HCT116 (cell line): Measurements from ENCODE around the gene OR6K2. TPM values are rescaled to one million over a fixed set of nuclear protein-coding genes. Genes with fewer than 3 reads are reported as not detected.

Source experiments
- ATAC-seq: fragments of 200-7000 bp; cut with Tn5 transposase; 2 replicates; pipeline ENCODE4 v1.9.1; 2020; ENCODE audit warnings: mild to moderate bottlenecking, moderate library complexity
- BruUV-seq: library from RNA; stranded (reverse); fragments of 400-500 nt; replicated peaks from 2 replicates; lab custom pipeline; 2021; lab: Mats Ljungman, UMichigan
- CTCF ChIA-PET: fragments of 300-600 bp; sonication (Branson Sonifier 250); formaldehyde crosslinking; loops from one replicate; lab custom pipeline; 2021; ENCODE audit warnings: antibody characterized with exemption; lab: Charles Lee
- POLR2A ChIA-PET: fragments of 300-600, 350-600 bp; sonication (Branson Sonifier 250); formaldehyde crosslinking; loops from one replicate; lab custom pipeline; 2021; ENCODE audit warnings: antibody characterized with exemption; lab: Charles Lee
- RAD21 ChIA-PET, 2 experiments: fragments of 300-600 bp; sonication (Branson Sonifier 250); formaldehyde crosslinking; loops; one replicate each; lab custom pipeline; 2023; ENCODE audit warnings: low total read pairs in 2 of 2; ENCODE audit not compliant: uncharacterized antibody in 2 of 2, unreplicated experiment in 2 of 2, low non-redundant PET in 1 of 2; lab: Charles Lee
- DNase-seq: peaks from one replicate; pipeline ENCODE4 v3.0.0-alpha.2; 2010; ENCODE audit warnings: low read depth, low spot score
- H2AFZ ChIP-seq: fragments of 200-600 bp; shearing (Covaris generic), sonication (generic); 2 replicates; pipeline ENCODE4 v1.6.1; 2017; ENCODE audit warnings: low read depth, mixed run types, mixed read lengths, antibody characterized with exemption, low read length; ENCODE audit not compliant: poor library complexity, severe bottlenecking
- H3K27ac ChIP-seq: 2 replicates; pipeline ENCODE4 v1.5.1; 2012; ENCODE audit warnings: low read depth, low read length
- H3K27me3 ChIP-seq: fragments of 200-600 bp; sonication (generic); 2 replicates; pipeline ENCODE4 v1.6.1; 2016; ENCODE audit warnings: mixed run types, low read length, mixed read lengths; ENCODE audit not compliant: insufficient read depth
- H3K36me3 ChIP-seq, 2 experiments: fragments of 200-500 bp in 1 of 2; fragments of 200-600 bp in 1 of 2; sonication (Bioruptor generic) in 1 of 2; sonication (generic) in 1 of 2; 2 replicates each; pipeline versions ENCODE4 v1.5.1 to v1.6.1; 2014 to 2016; ENCODE audit warnings: low read length in 2 of 2, inconsistent platforms in 1 of 2, mixed read lengths in 1 of 2, mixed run types in 1 of 2; ENCODE audit not compliant: insufficient read depth in 2 of 2, control insufficient read depth in 1 of 2
- H3K4me1 ChIP-seq, 2 experiments: fragments of 200-600 bp in 1 of 2; sonication (generic) in 1 of 2; 2 replicates each; pipeline versions ENCODE4 v1.5.1 to v1.6.1; 2012 to 2017; ENCODE audit warnings: low read length in 2 of 2, inconsistent platforms in 1 of 2, mild to moderate bottlenecking in 1 of 2, mixed read lengths in 1 of 2, mixed run types in 1 of 2, moderate library complexity in 1 of 2; ENCODE audit not compliant: insufficient read depth in 2 of 2, control insufficient read depth in 1 of 2
- H3K4me2 ChIP-seq: fragments of 200-600 bp; sonication (generic); 2 replicates; pipeline ENCODE4 v1.6.1; 2017; ENCODE audit warnings: mixed run types, low read length, mixed read lengths
- H3K4me3 ChIP-seq, 2 experiments: fragments of 200-600 bp in 1 of 2; sonication (generic) in 1 of 2; replicated peaks in 1 of 2; 2 replicates each; pipeline ENCODE4 v1.5.1; 2011 to 2016; ENCODE audit warnings: low read length in 2 of 2, control low read depth in 1 of 2, low read depth in 1 of 2, mild to moderate bottlenecking in 1 of 2, mixed read lengths in 1 of 2, mixed run types in 1 of 2
- H3K79me2 ChIP-seq: fragments of 200-600 bp; sonication (generic); 2 replicates; pipeline ENCODE4 v1.6.1; 2017; ENCODE audit warnings: mild to moderate bottlenecking, mixed run types, low read length, moderate library complexity, mixed read lengths; ENCODE audit not compliant: insufficient read depth
- H3K9ac ChIP-seq: fragments of 200-600 bp; sonication (generic); 2 replicates; pipeline ENCODE4 v1.6.1; 2016; ENCODE audit warnings: low read length, mixed read lengths
- H3K9me2 ChIP-seq: fragments of 200-600 bp; sonication (generic), shearing (Covaris generic); 2 replicates; pipeline ENCODE4 v1.6.1; 2017; ENCODE audit warnings: mixed run types, mild to moderate bottlenecking, moderate library complexity; ENCODE audit not compliant: insufficient read depth
- H3K9me3 ChIP-seq, 2 experiments: fragments of 200-500 bp in 1 of 2; fragments of 200-600 bp in 1 of 2; sonication (Bioruptor generic) in 1 of 2; sonication (generic) in 1 of 2; 2 replicates each; pipeline ENCODE4 v1.6.1; 2014 to 2017; ENCODE audit warnings: low read length in 2 of 2, mixed read lengths in 2 of 2, inconsistent platforms in 1 of 2, low read depth in 1 of 2, mild to moderate bottlenecking in 1 of 2, mixed run types in 1 of 2, moderate library complexity in 1 of 2; ENCODE audit not compliant: control insufficient read depth in 1 of 2, insufficient read depth in 1 of 2
- H4K20me1 ChIP-seq: fragments of 200-600 bp; sonication (generic), shearing (Covaris generic); 2 replicates; pipeline ENCODE4 v1.6.1; 2017; ENCODE audit warnings: mixed run types, mild to moderate bottlenecking, moderate library complexity; ENCODE audit not compliant: insufficient read depth
- CTCF ChIP-seq, 3 experiments: fragments of 200-600 bp in 1 of 3; sonication (generic) in 1 of 3; IDR thresholded peaks in 2 of 3; conservative IDR thresholded peaks in 1 of 3; 2 replicates each; pipeline ENCODE4 v1.5.1; 2012 to 2017; ENCODE audit warnings: low read depth in 2 of 3, low read length in 2 of 3, antibody characterized with exemption in 1 of 3, borderline replicate concordance in 1 of 3, control low read depth in 1 of 3, mild to moderate bottlenecking in 1 of 3, mixed read lengths in 1 of 3, mixed run types in 1 of 3, moderate library complexity in 1 of 3; ENCODE audit not compliant: insufficient read depth in 1 of 3
- EGR1 ChIP-seq: IDR thresholded peaks from 2 replicates; pipeline ENCODE4 v1.6.1; 2012; ENCODE audit warnings: low read depth
- JUND ChIP-seq: IDR thresholded peaks from 2 replicates; pipeline ENCODE4 v1.6.1; 2012
- POLR2A ChIP-seq: IDR thresholded peaks from 2 replicates; pipeline ENCODE4 v1.7.0; 2011; ENCODE audit warnings: borderline replicate concordance; ENCODE audit not compliant: insufficient read depth, insufficient read length; ENCODE audit errors: extremely low read depth
- SP1 ChIP-seq: IDR thresholded peaks from 2 replicates; pipeline ENCODE4 v1.6.1; 2012; ENCODE audit warnings: low read depth
- SRF ChIP-seq: IDR thresholded peaks from 2 replicates; pipeline ENCODE4 v1.6.1; 2012; ENCODE audit warnings: low read depth
- TCF7L2 ChIP-seq: IDR thresholded peaks from 2 replicates; pipeline ENCODE4 v1.7.0; 2011; ENCODE audit warnings: borderline replicate concordance, inconsistent platforms; ENCODE audit not compliant: insufficient read depth, insufficient read length; ENCODE audit errors: extremely low read depth
- YY1 ChIP-seq: IDR thresholded peaks from 2 replicates; pipeline ENCODE4 v1.6.1; 2011; ENCODE audit warnings: low read length, low read depth, moderate library complexity, mild to moderate bottlenecking; ENCODE audit not compliant: insufficient replicate concordance; ENCODE audit errors: extremely low read depth
- intact Hi-C: fragments of 100-400 bp; cut with micrococcal nuclease; formaldehyde crosslinking; loops from 2 replicates; pipeline ENCODE4 v1.10.0; 2022
- total RNA-seq: library from RNA; stranded (reverse); gene quantifications from one replicate; pipeline ENCODE4 v1.2.1, GENCODE V29; 2021; ENCODE audit not compliant: unreplicated experiment
- TF ChIP-seq, protein P1 (sequence below): IDR thresholded peaks from 2 replicates; pipeline ENCODE4 v1.6.1; 2012
- TF ChIP-seq, protein P2 (sequence below): IDR thresholded peaks from 2 replicates; pipeline ENCODE4 v1.6.1; 2012; ENCODE audit warnings: low read depth

The OR6K2 gene
- total RNA-seq, 1 experiment from 2014 or later: not detected

DNA sequence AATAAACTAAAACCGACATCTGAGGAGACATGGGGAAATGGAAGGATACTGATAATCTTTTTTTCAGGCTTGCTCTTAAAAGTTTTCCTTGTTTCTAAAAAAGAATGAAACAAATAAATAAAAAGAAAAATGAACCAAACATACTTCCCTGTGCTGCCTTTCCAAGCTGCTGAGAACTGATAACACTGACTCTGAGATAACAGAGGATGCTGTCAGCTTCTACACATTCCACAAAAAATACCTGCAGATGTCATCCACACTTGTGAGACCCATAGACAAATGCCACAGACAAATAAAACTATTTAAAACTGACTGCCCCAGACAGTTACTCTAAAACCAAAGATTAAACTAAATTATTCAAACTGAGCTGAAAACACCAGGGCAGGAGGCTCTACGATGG is 32.1 kb upstream of the OR6K2 start (continued):
- TF ChIP-seq CTCF (IDR thresholded peaks at IDR 0.05 in 2 of 3, conservative IDR thresholded peaks at IDR 0.05 in 1 of 3; ENCODE audit: borderline replicate concordance in 1 of 3, insufficient read depth in 1 of 3, low read depth in 2 of 3, low read length in 2 of 3) (no peak), JUND (no peak), POLR2A (no peak), SRF (no peak), EGR1 (no peak), SP1 (no peak), TCF7L2 (no peak), YY1 (no peak)
- TF ChIP-seq, protein P1, sequence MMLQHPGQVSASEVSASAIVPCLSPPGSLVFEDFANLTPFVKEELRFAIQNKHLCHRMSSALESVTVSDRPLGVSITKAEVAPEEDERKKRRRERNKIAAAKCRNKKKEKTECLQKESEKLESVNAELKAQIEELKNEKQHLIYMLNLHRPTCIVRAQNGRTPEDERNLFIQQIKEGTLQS: no peak
- TF ChIP-seq, all 23 proteins: peak for 0

DNA sequence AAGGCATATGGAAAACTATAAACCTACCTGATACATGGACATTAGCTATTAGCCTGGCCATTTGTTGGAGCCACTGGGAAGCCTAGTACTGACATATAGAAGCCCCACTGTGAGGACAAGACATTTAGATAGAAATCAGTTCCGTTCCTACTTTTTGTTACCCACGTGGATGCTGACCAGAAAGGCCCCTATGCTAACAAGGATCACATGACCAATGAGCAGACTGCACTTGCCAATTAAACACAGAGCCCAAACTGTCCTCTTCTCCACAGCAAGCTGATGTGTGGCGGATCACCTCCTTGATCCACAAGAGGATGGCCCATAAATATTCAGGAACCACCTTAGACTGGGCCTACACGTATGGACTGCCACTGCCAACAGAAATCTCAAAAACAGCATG is 31.3 kb upstream of the OR6K2 start:
- intact Hi-C loops: no loop called here
- POLR2A ChIA-PET: no interaction called here
- no peak overlapping the region for H3K4me3 ChIP-seq

More for the DNA sequence above, 31.3 kb upstream of the OR6K2 start:
- H3K9ac ChIP-seq: no peak overlapping the region
- no TSS peak for BruUV-seq
- H3K9me3 ChIP-seq: no peaks in the 10 kb centered on the region
- H3K79me2 ChIP-seq: no peaks in the 10 kb centered on the region
- no peak overlapping the region for H3K4me2 ChIP-seq
- H3K9me2 ChIP-seq: no peaks in the 10 kb centered on the region
- RAD21 ChIA-PET: no interaction called here
- ATAC-seq: no peak
- DNase-seq: no peak
- no peaks in the 10 kb centered on the region for H3K4me1 ChIP-seq
- H4K20me1 ChIP-seq: no peaks in the 10 kb centered on the region
- H3K27me3 ChIP-seq: no peaks in the 10 kb centered on the region
- TF ChIP-seq, protein P2, sequence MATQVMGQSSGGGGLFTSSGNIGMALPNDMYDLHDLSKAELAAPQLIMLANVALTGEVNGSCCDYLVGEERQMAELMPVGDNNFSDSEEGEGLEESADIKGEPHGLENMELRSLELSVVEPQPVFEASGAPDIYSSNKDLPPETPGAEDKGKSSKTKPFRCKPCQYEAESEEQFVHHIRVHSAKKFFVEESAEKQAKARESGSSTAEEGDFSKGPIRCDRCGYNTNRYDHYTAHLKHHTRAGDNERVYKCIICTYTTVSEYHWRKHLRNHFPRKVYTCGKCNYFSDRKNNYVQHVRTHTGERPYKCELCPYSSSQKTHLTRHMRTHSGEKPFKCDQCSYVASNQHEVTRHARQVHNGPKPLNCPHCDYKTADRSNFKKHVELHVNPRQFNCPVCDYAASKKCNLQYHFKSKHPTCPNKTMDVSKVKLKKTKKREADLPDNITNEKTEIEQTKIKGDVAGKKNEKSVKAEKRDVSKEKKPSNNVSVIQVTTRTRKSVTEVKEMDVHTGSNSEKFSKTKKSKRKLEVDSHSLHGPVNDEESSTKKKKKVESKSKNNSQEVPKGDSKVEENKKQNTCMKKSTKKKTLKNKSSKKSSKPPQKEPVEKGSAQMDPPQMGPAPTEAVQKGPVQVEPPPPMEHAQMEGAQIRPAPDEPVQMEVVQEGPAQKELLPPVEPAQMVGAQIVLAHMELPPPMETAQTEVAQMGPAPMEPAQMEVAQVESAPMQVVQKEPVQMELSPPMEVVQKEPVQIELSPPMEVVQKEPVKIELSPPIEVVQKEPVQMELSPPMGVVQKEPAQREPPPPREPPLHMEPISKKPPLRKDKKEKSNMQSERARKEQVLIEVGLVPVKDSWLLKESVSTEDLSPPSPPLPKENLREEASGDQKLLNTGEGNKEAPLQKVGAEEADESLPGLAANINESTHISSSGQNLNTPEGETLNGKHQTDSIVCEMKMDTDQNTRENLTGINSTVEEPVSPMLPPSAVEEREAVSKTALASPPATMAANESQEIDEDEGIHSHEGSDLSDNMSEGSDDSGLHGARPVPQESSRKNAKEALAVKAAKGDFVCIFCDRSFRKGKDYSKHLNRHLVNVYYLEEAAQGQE: no peak
- H2AFZ ChIP-seq: no peak overlapping the region
- no peak overlapping the region for H3K27ac ChIP-seq
- CTCF ChIA-PET: no interaction called here
- no peaks in the 10 kb centered on the region for H3K36me3 ChIP-seq
